ENCODE data around the gene NOL4L. TPM values are rescaled to one million over a fixed set of nuclear protein-coding genes. Genes with fewer than 3 reads are reported as not detected.

The NOL4L gene
- total and polyA plus RNA-seq, 2 donors (not counting 3 experiments of a cell fraction or from before 2014, with no cell fraction given), result 55.2 to 79.6 TPM

DNA sequence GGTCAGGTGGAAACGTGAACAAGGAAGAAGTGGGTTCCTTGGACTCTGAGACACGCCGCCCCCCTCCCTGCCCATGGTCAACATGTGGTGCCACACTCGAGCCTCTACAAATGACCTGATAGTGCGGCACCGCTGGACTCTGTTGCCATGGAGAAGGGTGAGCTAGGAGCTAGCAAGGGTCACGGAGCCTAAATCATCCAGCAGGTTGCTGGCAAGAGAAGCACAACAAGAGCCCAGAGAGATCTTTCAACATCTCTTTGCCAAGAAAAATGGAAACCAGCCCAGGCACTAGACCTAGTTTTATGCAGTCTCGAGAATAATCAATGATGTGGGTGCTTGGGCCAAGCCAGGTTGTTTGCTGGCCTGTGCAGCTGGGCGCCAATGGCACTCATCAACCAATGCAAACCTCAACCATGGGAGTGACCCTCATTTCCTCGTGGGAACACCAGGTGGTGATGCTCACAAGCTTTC, 69.5 kb downstream of the NOL4L start:
- no peak for DNase-seq (ENCODE audit: low read depth, low spot score)
- no peak for TF ChIP-seq EZH2 (IDR thresholded peaks at IDR 0.05; ENCODE audit: borderline replicate concordance, low read depth, low read length, severe bottlenecking)
- no peak for TF ChIP-seq POLR2A (IDR thresholded peaks at IDR 0.05; ENCODE audit: low read depth, low read length)
- no peak for TF ChIP-seq JUN (IDR thresholded peaks at IDR 0.05; ENCODE audit: borderline replicate concordance, insufficient read depth, insufficient read length, low read depth)
- no peak for TF ChIP-seq POLR2AphosphoS5 (IDR thresholded peaks at IDR 0.05; ENCODE audit: insufficient read depth, low read depth, low read length)
- TF ChIP-seq MYC (IDR thresholded peaks at IDR 0.05; ENCODE audit: low read depth, low read length), result no peak
- TF ChIP-seq, protein P1, sequence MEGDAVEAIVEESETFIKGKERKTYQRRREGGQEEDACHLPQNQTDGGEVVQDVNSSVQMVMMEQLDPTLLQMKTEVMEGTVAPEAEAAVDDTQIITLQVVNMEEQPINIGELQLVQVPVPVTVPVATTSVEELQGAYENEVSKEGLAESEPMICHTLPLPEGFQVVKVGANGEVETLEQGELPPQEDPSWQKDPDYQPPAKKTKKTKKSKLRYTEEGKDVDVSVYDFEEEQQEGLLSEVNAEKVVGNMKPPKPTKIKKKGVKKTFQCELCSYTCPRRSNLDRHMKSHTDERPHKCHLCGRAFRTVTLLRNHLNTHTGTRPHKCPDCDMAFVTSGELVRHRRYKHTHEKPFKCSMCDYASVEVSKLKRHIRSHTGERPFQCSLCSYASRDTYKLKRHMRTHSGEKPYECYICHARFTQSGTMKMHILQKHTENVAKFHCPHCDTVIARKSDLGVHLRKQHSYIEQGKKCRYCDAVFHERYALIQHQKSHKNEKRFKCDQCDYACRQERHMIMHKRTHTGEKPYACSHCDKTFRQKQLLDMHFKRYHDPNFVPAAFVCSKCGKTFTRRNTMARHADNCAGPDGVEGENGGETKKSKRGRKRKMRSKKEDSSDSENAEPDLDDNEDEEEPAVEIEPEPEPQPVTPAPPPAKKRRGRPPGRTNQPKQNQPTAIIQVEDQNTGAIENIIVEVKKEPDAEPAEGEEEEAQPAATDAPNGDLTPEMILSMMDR (IDR thresholded peaks at IDR 0.05; ENCODE audit: extremely low read depth in 1 of 2, insufficient read depth in 1 of 2, low read depth in 1 of 2, low read length in 2 of 2), result no peak
- TF ChIP-seq, protein P2, sequence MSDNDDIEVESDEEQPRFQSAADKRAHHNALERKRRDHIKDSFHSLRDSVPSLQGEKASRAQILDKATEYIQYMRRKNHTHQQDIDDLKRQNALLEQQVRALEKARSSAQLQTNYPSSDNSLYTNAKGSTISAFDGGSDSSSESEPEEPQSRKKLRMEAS (IDR thresholded peaks at IDR 0.05; ENCODE audit: insufficient read depth, insufficient read length), result no peak
- TF ChIP-seq GATA2 (IDR thresholded peaks at IDR 0.05; ENCODE audit: insufficient read depth, insufficient read length, low read depth, low read length), result no peak
- TF ChIP-seq FOS (IDR thresholded peaks at IDR 0.05; ENCODE audit: borderline replicate concordance, insufficient read depth, low read length), result no peak
- no peak overlapping the region for H2AFZ ChIP-seq (ENCODE audit: low read depth, low read length)
- BruUV-seq (replicated peaks), result no TSS peak
- no peaks in the 10 kb centered on the region for H3K9me3 ChIP-seq (replicated peaks; ENCODE audit: control insufficient read depth, insufficient read depth, low read length)
- no peaks in the 10 kb centered on the region for H3K79me2 ChIP-seq (ENCODE audit: control insufficient read depth, insufficient read depth, low read length)
- H3K4me3 ChIP-seq (replicated peaks in 1 of 3; ENCODE audit: insufficient read depth in 1 of 3, low read depth in 1 of 3, low read length in 3 of 3), result no peak overlapping the region
- intact Hi-C loops (cut with micrococcal nuclease) (no loop called here), dilution Hi-C loops (cut with MboI; ENCODE audit: extremely low pct_ligation_motif_present, low sequenced_read_pairs) (no loop called here)
- H3K4me1 ChIP-seq (ENCODE audit: control insufficient read depth, extremely low read depth, insufficient read depth, low read length), result peaks cover 32% of the 10 kb centered on the region
- ChIA-PET CTCF (interaction anchor here (1.4 to 2.5 kb wide), 5 partner anchors 9 to 137 kb away, joined by 3 to 14 read pairs (median 7); no protein-coding TSS in a partner anchor), POLR2A (no interaction called here)
- H3K9ac ChIP-seq (replicated peaks; ENCODE audit: extremely low read depth, insufficient read depth, low read length), result no peak overlapping the region
- H3K27ac ChIP-seq (ENCODE audit: insufficient read depth, low read depth, low read length), result no peak overlapping the region
- H3K4me2 ChIP-seq (ENCODE audit: insufficient read depth, low read length), result no peak overlapping the region
- H4K20me1 ChIP-seq (replicated peaks; ENCODE audit: control insufficient read depth, extremely low read depth, insufficient read depth, low read length), result no peaks in the 10 kb centered on the region
- H3K36me3 ChIP-seq (ENCODE audit: control insufficient read depth in 2 of 2, extremely low read depth in 1 of 2, insufficient read depth in 2 of 2, low read length in 2 of 2), result no peaks in the 10 kb centered on the region
- no peaks in the 10 kb centered on the region for H3K9me1 ChIP-seq (replicated peaks; ENCODE audit: control insufficient read depth, extremely low read depth, insufficient read depth, low read length)
- no peaks in the 10 kb centered on the region for H3K27me3 ChIP-seq (ENCODE audit: control insufficient read depth in 2 of 2, insufficient read depth in 2 of 2, low read length in 2 of 2)
- FAIRE-seq, result no peak

Data from endothelial cell of umbilical vein (primary cell).